ENCODE results near the gene CCNL2.
"Not testable (repeated sequence)": the region's sequence is repeated elsewhere in the genome, so short reads cannot be mapped to it uniquely, and the experiment has no call there.

The CCNL2 gene

DNA sequence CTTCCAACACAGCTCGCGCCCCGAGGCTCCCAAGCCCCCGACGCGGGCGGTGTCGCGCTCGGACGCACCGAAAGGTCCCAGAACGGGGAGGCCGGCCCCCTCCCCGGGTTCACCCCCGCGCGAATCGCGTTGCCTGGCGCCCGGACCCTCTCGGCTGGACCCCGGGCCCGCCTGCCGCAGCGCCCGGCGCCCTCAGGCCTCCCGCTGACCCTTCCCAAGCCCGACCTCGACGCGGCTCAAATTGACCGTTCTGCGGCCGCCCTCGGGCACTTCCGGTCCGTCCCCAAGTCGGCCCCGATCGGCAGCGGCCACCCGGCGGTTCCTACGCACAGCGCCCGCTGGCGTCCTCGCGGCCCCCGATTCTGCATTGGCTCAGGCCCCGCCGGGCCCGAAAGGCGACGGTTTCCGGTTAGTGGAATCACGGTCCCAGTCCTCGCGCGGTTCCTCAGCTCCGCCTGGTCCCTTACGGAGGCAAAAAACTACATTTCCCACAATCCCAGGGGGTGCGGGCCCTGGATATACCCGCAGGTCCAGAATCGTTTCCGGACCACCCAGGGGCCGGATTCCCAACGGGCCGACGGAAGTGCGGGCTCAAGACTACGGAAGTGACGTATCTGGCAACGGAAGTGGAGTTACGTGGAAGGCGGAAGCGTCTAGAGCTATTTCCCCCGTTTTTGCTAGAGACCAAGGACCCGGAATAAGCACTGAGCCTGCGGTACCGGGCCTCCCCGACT, 24.0 kb downstream of the CCNL2 start, which contains the start of gene AURKAIP1:
AURKAIP1 (minus strand) TSS at position 279 of the 734 bp plus-strand sequence. CDS start 451 bp downstream, outside the sequence.
- in situ Hi-C loops (cut with MboI; ENCODE audit: low sequenced_read_pairs), result no loop called here

DNA sequence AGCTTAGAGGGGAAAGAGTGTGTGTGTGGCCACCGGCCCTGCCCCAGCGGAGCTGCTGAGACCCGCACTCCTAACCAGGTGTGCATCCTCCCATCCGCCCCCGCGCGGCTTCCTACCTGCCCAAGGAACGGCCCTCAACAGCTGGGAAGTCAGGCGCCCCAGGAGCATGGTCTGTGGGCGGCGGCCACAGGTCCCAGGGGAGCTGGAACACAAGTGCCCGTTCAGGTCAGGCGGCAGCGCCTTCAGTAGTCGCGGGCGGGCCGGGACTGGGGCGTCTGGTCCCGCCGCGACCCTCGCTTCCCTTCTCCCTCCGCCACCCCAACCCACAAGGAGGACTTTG, 24.6 kb downstream of the CCNL2 start:
- in situ Hi-C loops (cut with MboI; ENCODE audit: low sequenced_read_pairs), result no loop called here

DNA sequence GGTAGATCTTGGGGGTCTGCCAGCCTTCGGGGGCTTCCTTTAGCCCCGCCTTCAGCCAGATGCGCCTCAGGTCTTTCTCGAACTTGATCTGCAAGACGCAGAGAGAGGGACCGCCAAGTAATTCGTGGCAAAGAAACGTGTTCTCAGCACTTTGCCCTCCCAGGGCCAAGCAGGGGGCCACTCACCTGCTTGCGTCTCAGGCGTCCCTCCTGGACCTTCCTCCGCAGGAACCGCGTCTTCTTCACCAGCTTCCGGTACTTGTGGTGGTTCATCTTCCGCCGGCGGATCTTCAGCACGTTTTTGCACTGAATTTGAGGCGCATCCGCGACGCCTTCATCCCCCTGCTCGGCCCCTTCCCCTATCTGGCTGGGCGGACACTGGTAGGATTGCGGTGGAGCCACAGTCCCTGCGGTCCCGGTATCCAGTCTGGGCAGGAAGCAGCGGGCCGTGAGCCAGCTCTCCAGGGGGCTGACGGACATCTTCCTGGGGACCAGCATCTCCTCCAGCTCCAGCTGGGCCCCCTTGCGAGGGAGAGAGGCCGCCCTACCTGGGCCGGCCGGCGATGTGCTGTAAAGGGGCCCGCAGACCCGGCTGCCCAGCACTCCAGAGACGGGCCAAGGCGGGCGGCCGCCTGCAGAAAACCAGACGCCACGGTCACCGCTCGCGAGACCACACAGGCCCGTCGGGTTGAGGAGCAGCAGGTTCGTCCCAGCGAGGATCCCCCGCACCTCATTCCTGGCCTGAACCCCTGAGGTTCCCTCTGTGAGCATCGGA, 25.1 kb downstream of the CCNL2 start:
- in situ Hi-C loops (cut with MboI; ENCODE audit: low sequenced_read_pairs), result no loop called here

DNA sequence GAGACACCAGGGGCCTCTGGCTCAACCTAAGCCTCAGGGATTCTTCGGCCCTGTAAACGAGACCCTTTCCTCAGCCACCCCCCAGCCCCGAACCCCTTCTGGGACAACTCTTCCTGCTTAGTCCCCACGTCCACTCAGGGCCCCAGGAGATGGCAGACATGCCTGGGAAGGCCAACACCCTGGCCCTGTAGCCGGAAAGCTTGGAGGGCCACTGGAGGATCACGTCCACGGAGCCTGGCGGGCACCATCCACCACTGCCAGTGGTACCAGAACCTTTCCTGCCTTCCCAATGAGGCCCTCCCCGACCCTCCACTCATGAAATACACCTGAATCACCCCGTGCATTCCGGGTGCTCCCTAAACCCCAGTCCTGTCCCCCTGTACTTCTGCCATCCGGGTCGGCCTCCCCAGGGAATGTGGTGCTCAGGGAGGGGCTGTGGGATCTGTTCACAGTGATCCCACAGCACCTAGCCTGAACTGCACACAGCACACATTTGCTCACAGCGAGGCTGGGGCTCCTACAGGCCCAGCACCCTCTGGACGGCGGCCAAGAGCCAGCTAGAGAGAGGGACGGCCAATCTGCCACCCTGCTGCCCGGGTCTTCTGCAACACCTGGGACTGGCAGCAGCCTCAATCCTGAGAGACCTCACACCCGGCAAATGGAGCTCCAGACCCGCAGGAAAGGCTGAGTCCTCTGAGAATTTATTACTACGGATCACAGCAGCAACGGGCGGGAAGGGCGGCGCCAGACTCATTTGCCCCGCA, 25.9 kb downstream of the CCNL2 start:
- in situ Hi-C loops (cut with MboI; ENCODE audit: low sequenced_read_pairs), result no loop called here

DNA sequence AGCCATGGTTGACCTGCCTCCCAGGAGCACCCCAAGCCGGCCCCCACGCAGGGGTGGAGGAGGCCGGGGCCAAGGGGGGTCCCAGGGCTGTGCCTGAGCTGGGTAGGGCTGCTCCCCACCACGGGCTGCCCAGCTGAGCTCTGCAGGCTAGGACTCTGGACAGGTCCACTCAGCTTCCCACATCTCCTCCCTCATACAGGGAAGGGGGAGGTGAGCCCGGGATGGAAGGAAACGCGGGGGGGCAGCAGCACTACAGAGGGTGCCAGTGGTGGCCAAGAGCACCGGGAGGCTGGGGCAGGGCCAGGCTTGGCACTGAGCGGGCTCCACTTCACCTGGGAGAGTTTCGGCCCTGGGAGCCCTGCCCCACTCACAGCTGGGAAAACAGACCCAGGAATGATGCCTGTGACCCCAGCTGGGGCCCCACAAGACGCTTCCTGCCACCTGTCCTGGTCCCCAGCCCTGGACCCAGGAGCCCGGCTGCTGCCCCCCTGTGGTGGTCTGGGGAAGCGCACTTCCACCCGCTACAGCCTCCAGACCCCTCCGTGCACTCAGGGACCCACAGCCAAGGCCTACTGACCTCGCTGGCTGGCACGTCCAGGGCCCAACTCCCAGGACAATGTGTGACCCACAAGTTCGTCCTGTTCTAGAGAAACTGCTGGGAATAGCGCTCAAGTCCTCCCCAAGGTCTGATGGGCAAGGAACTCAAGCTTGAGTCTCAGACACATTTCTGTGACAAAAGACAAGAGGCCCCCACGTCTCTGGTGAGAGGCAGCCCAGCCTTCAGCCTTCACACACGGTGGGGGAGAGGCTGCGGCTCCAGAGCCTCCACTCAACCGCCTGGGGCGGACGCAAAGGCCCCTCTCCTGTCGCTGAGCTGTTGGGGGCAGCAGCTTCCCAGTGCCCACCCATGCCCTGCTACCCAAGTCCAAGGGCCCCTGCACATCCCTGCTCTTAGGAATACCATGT, 27.1 kb downstream of the CCNL2 start:
- in situ Hi-C loops (cut with MboI; ENCODE audit: low sequenced_read_pairs), result no loop called here

DNA sequence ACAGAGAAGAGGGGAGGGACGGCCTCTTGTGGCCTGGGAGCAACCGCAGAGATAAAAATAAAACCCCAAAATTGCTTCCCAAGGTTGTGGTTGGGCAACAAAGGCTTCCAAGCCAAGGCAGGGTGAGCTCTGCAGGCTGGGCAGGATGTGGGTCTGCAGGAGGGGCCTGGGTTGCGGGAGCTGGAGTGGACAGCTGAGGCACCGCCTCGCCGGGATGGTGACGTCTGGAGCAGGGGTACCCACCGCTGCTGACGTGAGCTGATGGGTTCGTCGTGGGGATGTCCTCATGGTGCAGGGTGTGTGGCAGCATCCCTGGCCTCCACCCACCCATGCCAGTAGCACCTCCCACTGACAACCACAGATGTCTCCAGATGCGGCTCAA, 27.8 kb downstream of the CCNL2 start:
- in situ Hi-C loops (cut with MboI; ENCODE audit: low sequenced_read_pairs), result no loop called here

DNA sequence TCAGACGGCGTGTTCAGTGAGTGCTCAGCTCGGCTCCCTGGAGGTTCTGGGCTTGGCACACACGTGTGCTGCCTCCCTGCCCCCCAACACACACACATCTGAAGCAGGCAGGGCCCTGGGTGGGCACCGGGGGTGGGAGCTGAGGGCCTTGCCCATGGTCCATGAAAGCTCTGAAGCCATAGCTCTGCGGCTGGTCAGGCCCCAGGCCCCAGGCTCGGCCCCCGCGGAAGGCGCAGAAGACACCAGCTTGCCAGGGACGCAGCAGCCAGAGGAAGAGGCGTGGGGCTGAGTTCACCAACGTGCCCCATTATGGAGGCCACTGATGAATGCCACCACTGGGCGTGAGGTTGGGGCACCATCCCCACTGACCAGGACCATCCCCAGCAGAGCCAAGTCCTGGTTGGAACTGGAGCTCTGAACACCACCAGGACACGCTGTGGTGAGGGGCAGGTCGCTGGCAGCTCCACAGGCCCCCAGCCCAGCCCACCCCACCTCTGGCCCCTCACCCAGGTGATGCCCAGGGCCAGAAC, 28.3 kb downstream of the CCNL2 start:
- in situ Hi-C loops (cut with MboI; ENCODE audit: low sequenced_read_pairs), result no loop called here

DNA sequence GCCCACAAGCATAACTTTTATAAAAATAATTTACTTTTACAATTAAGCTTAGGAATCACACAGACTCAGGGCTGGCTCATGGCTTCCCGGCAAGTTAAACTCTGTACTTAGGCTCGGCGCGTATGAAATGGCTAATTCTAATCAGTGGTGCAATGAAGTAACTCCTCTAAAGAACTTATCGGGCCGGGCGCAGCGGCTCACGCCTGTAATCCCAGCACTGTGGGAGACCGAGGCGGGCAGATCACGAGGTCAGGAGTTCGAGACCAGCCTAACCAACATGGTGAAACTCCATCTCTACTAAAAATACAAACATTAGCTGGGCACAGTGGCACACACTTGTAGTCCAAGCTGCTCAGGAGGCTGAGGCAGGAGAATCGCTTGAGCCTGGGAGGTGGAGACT, 29.0 kb downstream of the CCNL2 start:
- in situ Hi-C loops (cut with MboI; ENCODE audit: low sequenced_read_pairs), result not testable (repeated sequence)

DNA sequence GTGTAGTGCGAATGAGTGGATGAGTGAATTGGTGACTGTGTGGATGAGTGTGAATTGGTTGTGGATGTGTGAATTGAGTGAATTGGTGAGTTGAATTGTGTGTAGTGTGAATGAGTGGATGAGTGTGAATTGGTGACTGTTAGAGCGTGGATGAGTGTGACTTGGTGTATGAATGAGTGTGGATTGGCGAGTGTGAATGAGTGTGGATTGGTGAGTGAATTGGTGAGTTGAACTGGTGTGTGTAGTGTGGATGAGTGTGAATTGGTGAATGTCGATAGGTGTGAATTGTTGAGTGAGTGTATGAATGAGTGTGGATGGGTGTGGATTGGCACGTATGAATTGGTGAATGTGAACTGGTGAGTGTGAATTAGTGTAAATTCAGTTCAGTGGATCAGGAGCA, 31.8 kb downstream of the CCNL2 start:
- in situ Hi-C loops (cut with MboI; ENCODE audit: low sequenced_read_pairs), result no loop called here

DNA sequence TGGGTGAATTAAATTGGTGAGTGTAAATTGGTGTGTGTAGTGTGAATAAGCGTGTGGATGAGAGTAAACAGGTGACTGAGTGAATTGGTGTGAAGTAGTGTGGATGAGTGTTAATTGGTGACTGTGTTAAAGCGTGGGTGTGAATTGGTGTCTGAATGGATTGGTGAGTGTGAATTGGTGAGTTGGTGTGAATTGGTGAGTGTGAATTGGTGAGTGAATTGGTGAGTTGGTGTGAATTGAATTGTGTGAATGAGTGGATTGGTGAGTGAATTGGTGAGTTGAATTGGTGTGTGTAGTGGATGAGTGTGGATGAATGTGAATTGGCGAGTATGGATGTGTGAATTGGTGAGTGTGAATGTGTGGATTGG, 32.5 kb downstream of the CCNL2 start:
- in situ Hi-C loops (cut with MboI; ENCODE audit: low sequenced_read_pairs), result no loop called here

DNA sequence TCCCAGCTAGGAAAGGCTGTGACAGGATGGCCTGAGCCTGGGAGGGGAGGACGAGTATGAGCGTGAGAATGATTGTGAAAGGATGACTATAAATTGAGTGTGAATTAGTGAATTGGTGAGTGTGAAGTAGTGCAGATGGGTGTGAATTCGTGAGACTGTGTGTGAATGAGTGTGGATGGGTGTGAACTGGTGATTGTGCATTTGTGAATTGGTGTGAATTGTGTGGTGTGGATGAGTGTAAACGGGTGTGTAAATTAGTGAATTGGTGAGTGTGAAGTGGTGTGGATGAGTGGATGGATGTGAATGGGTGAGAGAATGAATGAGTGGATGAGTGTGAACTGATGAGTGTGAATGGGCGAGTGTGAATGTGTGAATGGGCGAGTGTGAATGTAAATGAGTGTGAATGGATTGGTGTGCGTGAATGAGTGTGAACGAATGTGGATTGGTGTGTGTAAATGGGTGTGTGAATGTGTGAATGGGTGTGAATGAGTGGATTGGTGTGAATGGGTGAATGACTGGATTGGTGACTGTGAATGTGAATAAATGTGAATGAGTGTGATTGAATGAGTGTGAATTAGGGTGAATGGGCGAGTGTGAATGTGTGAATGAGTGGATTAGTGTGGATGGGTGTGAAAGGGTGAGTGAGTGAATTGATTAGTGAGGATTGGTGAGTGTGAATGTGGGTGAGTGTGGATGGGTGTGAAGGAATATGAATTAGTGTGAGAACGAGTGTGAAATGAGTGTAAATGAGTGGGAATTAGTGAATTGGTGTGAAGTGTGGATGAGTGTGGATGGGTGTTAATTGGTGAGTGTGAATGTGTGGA, 33.0 kb downstream of the CCNL2 start:
- in situ Hi-C loops (cut with MboI; ENCODE audit: low sequenced_read_pairs), result no loop called here

DNA sequence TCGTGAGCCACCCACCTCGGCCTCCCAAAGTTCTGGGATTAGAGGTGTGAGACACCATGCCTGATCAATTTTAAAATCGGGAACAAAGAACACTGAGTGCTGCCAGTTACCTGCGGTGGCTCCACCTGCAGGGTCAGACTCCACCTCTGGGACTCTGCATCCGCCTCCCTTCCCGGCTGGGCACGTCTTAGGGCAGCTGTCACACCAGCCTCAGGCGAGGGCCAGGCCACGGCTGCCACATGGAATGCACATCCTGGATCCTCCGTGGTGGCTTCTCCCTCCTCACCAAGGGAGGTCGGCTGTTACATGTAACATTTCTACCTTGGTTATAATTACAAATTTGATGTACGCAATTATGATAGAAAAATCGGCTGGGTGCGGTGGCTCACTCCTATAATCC, 34.9 kb downstream of the CCNL2 start:
- in situ Hi-C loops (cut with MboI; ENCODE audit: low sequenced_read_pairs), result no loop called here

DNA sequence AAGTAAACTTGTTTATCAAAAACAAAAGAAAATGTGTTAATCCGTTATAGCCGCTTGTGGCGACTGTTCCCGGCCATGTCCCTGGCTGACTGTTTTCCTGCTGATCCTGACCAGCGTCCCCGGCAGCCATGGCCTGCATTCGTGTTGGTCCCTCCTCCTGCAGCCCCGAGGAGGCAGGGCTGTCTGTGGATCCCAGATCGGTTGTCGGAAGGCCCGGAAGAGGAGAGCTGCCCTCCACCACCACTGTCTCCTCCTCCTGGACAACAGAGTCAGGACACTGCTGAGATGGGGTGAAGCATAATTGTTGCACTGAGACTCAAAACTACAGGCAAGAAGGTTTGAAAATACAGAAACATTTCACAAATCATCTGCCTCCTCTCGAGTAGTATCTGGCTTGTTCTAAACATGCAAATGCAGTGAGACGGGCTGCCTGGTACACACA, 37.1 kb downstream of the CCNL2 start:
- in situ Hi-C loops (cut with MboI; ENCODE audit: low sequenced_read_pairs), result no loop called here

DNA sequence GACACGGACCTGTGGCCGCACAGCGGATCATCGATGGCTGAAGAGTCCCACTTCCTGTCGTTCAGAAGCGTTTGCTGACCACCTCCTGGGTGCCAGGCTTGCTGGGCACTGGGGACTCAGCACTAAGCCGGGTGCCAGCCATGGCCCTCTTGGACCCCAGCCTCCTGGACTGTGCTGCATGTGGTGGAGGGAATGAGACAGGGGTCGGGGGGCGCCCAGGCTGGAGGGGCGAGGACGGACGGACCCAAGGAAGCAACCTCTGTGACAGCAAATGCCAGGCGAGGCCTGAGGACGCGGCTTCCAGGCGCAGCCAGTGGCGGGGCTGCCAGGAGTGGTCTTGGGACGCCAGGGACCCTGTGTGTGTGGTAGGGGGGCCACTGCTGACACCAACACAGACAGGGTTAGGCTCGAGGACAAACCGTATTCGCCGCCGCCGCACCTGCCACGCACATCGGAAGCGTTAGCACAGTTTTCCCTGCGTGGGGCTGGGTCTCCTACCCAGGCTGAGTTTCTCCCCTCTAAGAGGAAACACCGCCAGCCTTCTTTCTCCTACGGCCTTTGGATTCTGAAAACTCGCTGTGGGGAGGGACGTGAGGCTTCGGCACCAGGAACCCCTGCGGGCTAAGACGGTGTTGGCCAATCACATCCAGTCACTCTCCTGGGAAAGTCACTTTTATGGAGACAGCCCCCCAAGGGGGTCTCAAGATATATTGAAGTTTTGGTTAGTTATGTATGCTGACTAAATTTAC, 37.7 kb downstream of the CCNL2 start:
- in situ Hi-C loops (cut with MboI; ENCODE audit: low sequenced_read_pairs), result no loop called here

DNA sequence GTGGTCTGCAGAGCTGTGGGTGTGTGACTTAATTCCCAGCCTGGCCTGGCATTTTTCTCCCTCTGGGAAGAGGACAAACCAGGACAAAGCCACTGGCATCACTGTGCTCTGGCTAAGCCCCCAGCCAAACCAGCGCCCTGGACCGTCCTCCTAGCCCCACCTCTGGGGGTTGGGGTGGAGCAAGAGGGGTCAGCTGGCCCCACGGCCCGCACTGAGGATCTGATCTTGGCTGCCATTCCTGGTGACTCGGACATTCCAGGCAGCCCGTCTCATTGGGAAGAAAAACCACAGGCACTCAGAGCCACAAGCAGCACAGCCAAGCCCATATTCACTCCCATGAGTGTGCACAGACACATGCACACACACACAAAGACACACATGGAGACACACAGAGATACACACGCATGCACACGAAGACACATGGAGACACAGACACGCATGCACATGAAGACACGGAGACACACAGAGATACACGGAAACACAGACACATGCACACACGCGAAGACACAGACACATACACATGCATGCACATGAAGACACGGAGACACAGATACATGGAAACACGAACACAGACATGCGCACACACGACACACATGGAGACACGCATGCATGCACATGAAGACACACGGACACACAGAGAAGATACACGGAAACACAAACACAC, 38.5 kb downstream of the CCNL2 start:
- in situ Hi-C loops (cut with MboI; ENCODE audit: low sequenced_read_pairs), result no loop called here

DNA sequence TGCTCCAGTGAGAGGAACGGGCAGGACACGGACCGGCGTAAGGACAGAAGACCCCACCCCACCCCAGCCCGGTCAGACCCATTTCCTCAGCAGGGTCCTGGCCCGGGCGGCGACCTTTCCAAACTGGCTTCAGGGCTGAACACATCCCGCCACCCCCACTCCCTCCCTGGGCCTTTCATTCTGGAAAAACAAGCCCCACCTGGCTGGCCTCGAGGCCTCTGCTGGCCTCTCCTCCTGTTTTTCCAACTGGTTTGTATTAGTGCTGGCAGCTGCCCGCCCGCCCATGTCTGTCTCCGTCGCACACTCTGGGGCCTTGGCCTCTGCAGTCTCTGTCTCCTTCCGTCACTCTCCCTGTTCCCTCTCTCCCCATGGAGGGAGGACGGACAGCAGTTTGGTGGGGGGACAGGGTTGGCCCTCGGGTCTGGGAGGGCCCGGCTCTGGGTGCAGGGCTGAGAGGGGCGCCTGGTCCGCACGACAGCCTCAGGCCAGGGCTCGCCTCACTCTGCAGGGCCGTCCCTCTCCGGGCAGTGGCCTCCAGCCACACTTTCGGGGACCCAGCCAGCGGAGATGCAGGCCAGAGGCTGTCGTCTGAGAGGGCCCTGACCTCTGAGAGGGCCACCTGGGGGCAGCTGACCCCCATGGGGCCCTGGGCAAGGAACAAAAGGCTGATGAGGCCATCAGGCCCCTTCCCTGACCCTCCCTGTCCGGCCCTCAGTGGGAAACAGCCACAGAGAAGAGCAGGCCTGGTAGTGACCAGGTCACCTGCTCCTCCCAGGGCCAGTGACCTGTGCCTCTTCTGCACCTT, 39.3 kb downstream of the CCNL2 start:
- in situ Hi-C loops (cut with MboI; ENCODE audit: low sequenced_read_pairs), result no loop called here

DNA sequence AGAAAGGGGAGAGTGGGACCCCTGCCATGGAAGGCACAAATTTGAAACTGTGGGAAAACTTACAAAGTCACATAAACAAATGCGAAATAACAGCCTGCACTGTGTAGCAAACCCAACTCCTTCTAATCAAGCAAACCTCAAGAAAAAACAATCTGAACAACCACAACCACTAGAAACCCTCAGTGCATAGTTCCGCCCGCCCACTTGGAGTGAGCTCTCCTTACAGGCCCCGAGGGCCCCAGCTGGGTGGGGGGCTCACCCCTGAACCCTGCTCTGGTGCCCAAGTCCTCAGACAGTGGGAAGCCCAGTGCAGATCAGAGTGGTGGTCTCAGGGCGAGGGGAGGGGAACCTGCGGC, 39.8 kb downstream of the CCNL2 start:
- in situ Hi-C loops (cut with MboI; ENCODE audit: low sequenced_read_pairs), result no loop called here

Measured in HL-60/S4 (cell line).